K562 (cell line): ENCODE data around the gene C4orf50. TPM values are rescaled to one million over a fixed set of nuclear protein-coding genes. Genes with fewer than 3 reads are reported as not detected.

ENCODE experiments used
- ATAC-seq: fragments of 200-7000 bp; cut with Tn5 transposase; 3 replicates; pipeline ENCODE4 v1.9.1; 2020; ENCODE audit warnings: moderate library complexity
- BruUV-seq: library from RNA; stranded (reverse); fragments of 400-500 nt; replicated peaks from 2 replicates; lab custom pipeline; 2021; lab: Mats Ljungman, UMichigan
- CTCF ChIA-PET: fragments of 300-600 bp; formaldehyde crosslinking; extraction: SDS; loops from one replicate; lab custom pipeline; 2021; ENCODE audit warnings: low intra/inter-chr PET ratio; lab: Yijun Ruan, JAX
- POLR2A ChIA-PET: fragments of 300-600, 350-650 bp; sonication (Branson Sonifier 250); formaldehyde crosslinking; extraction: SDS; loops from one replicate; lab custom pipeline; 2021; ENCODE audit warnings: antibody characterized with exemption, inconsistent platforms; lab: Yijun Ruan, JAX
- DNase-seq, 4 experiments: peaks; one replicate each; pipeline versions ENCODE4 v3.0.0 to v3.0.0-alpha.2; 2011 to 2018; ENCODE audit warnings: low spot score in 3 of 4, mixed read lengths in 3 of 4; ENCODE audit errors: extremely low read depth in 1 of 4
- FAIRE-seq: peaks from 2 replicates; lab custom pipeline; 2011; peaks lifted over from hg19 to GRCh38; lab: Jason Lieb, UNC
- H2AFZ ChIP-seq: 2 replicates; pipeline ENCODE4 v1.6.0; 2011; ENCODE audit warnings: low read depth, low read length, control low read depth, inconsistent platforms
- H3K27ac ChIP-seq: fragments of 200-600 bp; 3 replicates; pipeline ENCODE4 v1.8.0; 2011; ENCODE audit warnings: low read depth, mild to moderate bottlenecking, control low read depth, inconsistent platforms, low read length, moderate library complexity, mixed read lengths; ENCODE audit errors: extremely low read depth
- H3K27me3 ChIP-seq, 2 experiments: fragments of 300-600 bp in 1 of 2; 2 replicates in 1 of 2; 3 replicates in 1 of 2; pipeline versions ENCODE4 v1.6.0 to v1.8.0; 2011; ENCODE audit warnings: inconsistent platforms in 2 of 2, low read length in 2 of 2, mild to moderate bottlenecking in 1 of 2, mixed read lengths in 1 of 2, moderate library complexity in 1 of 2; ENCODE audit not compliant: control insufficient read depth in 2 of 2, insufficient read depth in 2 of 2
- H3K36me3 ChIP-seq: fragments of 300-600 bp; 3 replicates; pipeline ENCODE4 v1.8.0; 2011; ENCODE audit warnings: mild to moderate bottlenecking, low read length, inconsistent platforms; ENCODE audit not compliant: control insufficient read depth, insufficient read depth
- H3K4me1 ChIP-seq, 2 experiments: fragments of 200-600 bp in 1 of 2; replicated peaks in 1 of 2; 2 replicates in 1 of 2; 3 replicates in 1 of 2; pipeline versions ENCODE4 v1.5.1 to v1.8.0; 2011; ENCODE audit warnings: inconsistent platforms in 2 of 2, low read length in 2 of 2, mild to moderate bottlenecking in 1 of 2, mixed read lengths in 1 of 2, moderate library complexity in 1 of 2; ENCODE audit not compliant: control insufficient read depth in 2 of 2, insufficient read depth in 2 of 2
- H3K4me2 ChIP-seq: 2 replicates; pipeline ENCODE4 v1.6.1; 2011; ENCODE audit warnings: low read length, control low read depth, inconsistent platforms, mixed read lengths; ENCODE audit not compliant: insufficient read depth
- H3K4me3 ChIP-seq: fragments of 200-600 bp; sonication (generic), shearing (Covaris generic); 2 replicates; pipeline ENCODE4 v1.5.1; 2016; ENCODE audit warnings: control low read depth, inconsistent platforms
- H3K79me2 ChIP-seq: fragments of 200-600 bp; 3 replicates; pipeline ENCODE4 v1.8.0; 2011; ENCODE audit warnings: low read length, inconsistent platforms; ENCODE audit not compliant: control insufficient read depth, insufficient read depth
- H3K9ac ChIP-seq, 2 experiments: 2 replicates each; pipeline versions ENCODE4 v1.6.0 to v1.6.1; 2011; ENCODE audit warnings: low read depth in 2 of 2, low read length in 2 of 2, control low read depth in 1 of 2, inconsistent platforms in 1 of 2, mild to moderate bottlenecking in 1 of 2, mixed read lengths in 1 of 2; ENCODE audit not compliant: insufficient read depth in 1 of 2
- H3K9me1 ChIP-seq: one replicate; pipeline ENCODE4 v1.6.0; 2011; ENCODE audit warnings: inconsistent platforms, mild to moderate bottlenecking, low read length, moderate library complexity; ENCODE audit not compliant: control insufficient read depth, insufficient read depth
- H3K9me3 ChIP-seq: replicated peaks from 2 replicates; pipeline ENCODE4 v1.5.1; 2011; ENCODE audit warnings: low read depth, low read length, inconsistent platforms; ENCODE audit not compliant: control insufficient read depth, insufficient read depth
- H4K20me1 ChIP-seq: replicated peaks from 2 replicates; pipeline ENCODE4 v1.6.1; 2011; ENCODE audit warnings: low read length, inconsistent platforms, mixed read lengths; ENCODE audit not compliant: control insufficient read depth, insufficient read depth
- CC2D1A ChIP-seq: fragments of 450-650 bp; IDR thresholded peaks from 2 replicates; pipeline ENCODE4 v1.6.1; 2017; ENCODE audit warnings: mild to moderate bottlenecking
- CEBPG ChIP-seq, 3 experiments: fragments of 200-800 bp in 1 of 3; sonication (Bioruptor generic) in 1 of 3; sonication (generic) in 1 of 3; formaldehyde crosslinking in 1 of 3; IDR thresholded peaks in 2 of 3; conservative IDR thresholded peaks in 1 of 3; 2 replicates each; pipeline versions ENCODE4 v1.6.1 to v1.8.0; 2016 to 2022; ENCODE audit warnings: missing compliant biosample characterization in 2 of 3, missing genetic modification characterization in 2 of 3, mild to moderate bottlenecking in 1 of 3, missing genetic modification reagents in 1 of 3
- FOXJ3 ChIP-seq: sonication (generic); formaldehyde crosslinking; IDR thresholded peaks from 2 replicates; pipeline ENCODE4 v1.4.0; 2020; ENCODE audit warnings: mild to moderate bottlenecking, missing genetic modification reagents
- HES1 ChIP-seq: fragments of 450-650 bp; IDR thresholded peaks from 2 replicates; pipeline ENCODE4 v1.6.1; 2016; ENCODE audit warnings: low read depth, mild to moderate bottlenecking, moderate library complexity
- KAT7 ChIP-seq: sonication (generic); formaldehyde crosslinking; IDR thresholded peaks from 2 replicates; pipeline ENCODE4 v1.8.0; 2022; ENCODE audit warnings: missing genetic modification reagents, mild to moderate bottlenecking, borderline replicate concordance
- MBD2 ChIP-seq: sonication (generic); IDR thresholded peaks from 2 replicates; pipeline ENCODE4 v1.6.1; 2016; ENCODE audit warnings: low read depth, borderline replicate concordance
- RBM25 ChIP-seq: fragments of 200-400 bp; formaldehyde crosslinking; IDR thresholded peaks from 2 replicates; pipeline ENCODE4 v1.6.1; 2018; ENCODE audit warnings: low read length, low read depth, moderate library complexity; ENCODE audit not compliant: severe bottlenecking
- SIX5 ChIP-seq, 2 experiments: IDR thresholded peaks; 2 replicates each; pipeline ENCODE4 v1.6.1; 2011; ENCODE audit warnings: low read length in 2 of 2, borderline replicate concordance in 1 of 2, low read depth in 1 of 2, mild to moderate bottlenecking in 1 of 2, moderate library complexity in 1 of 2; ENCODE audit not compliant: insufficient read depth in 1 of 2
- ZNF668 ChIP-seq: fragments of 250-450 bp; sonication (Bioruptor Pico); IDR thresholded peaks from 2 replicates; pipeline ENCODE4 v1.8.0; 2022; ENCODE audit warnings: mild to moderate bottlenecking, inconsistent platforms
- ZSCAN29 ChIP-seq: fragments of 450-650 bp; IDR thresholded peaks from 2 replicates; pipeline ENCODE4 v1.6.1; 2017
- WGBS: fragments of 100-300 bp; shearing (Covaris generic); methylation state at CpG from one replicate; pipeline ENCODE4 v1.1.6; 2016; ENCODE audit warnings: low coverage, mixed read lengths; ENCODE audit not compliant: insufficient coverage; ENCODE audit errors: missing lambda C conversion rate; 5-methylcytosine and 5-hydroxymethylcytosine counted together
- in situ Hi-C: fragments of 300-500 bp; cut with MboI; formaldehyde crosslinking; loops from 4 replicates; pipeline ENCODE4 v1.15.0; 2018; ENCODE audit warnings: inconsistent platforms, mixed read lengths
- intact Hi-C: fragments of 100-400 bp; cut with micrococcal nuclease; formaldehyde crosslinking; loops from 2 replicates; pipeline ENCODE4 v1.14.2; 2022
- polyA plus RNA-seq, 8 experiments: library from polyadenylated mRNA; depleted of rRNA in 4 of 8; stranded (reverse) in 5 of 8; unstranded in 3 of 8; fragments of >200 nt; fragmentation: Nextera tagmentation in 2 of 8; fragmentation: Illumina TruSeq in 1 of 8; extraction: Ambion mirVana in 2 of 8; extraction: Trizol in 1 of 8; gene quantifications; 2 replicates each; pipeline versions ENCODE4 v1.2.1 to v1.2.3, GENCODE V29; 2011 to 2014; ENCODE audit warnings: inconsistent platforms in 1 of 8, missing spikeins in 1 of 8
- total RNA-seq, 7 experiments: library from RNA; depleted of rRNA in 6 of 7; stranded (reverse); fragments of >200 nt in 6 of 7; fragmentation: Illumina TruSeq in 2 of 7; extraction: Trizol in 2 of 7; gene quantifications; 2 replicates each; pipeline versions ENCODE4 v1.2.1 to v1.2.3, GENCODE V29; 2011 to 2021; ENCODE audit warnings: low replicate concordance in 1 of 7

The C4orf50 gene
- total and polyA plus RNA-seq, 9 of the 15 experiments (the other 6 are each of a cell fraction or from before 2014, with no cell fraction given): not detected

- Histone ChIP-seq H3K9ac (no peak overlapping the region), H3K9me1 (no peaks in the 10 kb centered on the region), H3K9me3 (no peaks in the 10 kb centered on the region), H3K4me2 (no peak overlapping the region), H3K4me1 (no peaks in the 10 kb centered on the region), H3K27me3 (peaks cover 0 to 7% of the 10 kb centered on the region in 2 experiments; a peak in 1 of 5 replicates), H4K20me1 (no peaks in the 10 kb centered on the region), H3K79me2 (no peaks in the 10 kb centered on the region), H3K27ac (no peak overlapping the region), H3K36me3 (no peaks in the 10 kb centered on the region), H3K4me3 (no peak overlapping the region), H2AFZ (no peak overlapping the region)
- DNase-seq: no peak
- intact Hi-C loops: no loop called here
- ATAC-seq: no peak
- BruUV-seq: no TSS peak
- FAIRE-seq: no peak
- WGBS: 2% methylated on average over 8 of the region's 8 CpGs
- in situ Hi-C loops: no loop called here
- CTCF ChIA-PET: no interaction called here
- POLR2A ChIA-PET: interaction anchor here (1.1 kb wide), 1 partner anchor 9 kb away, joined by 3 read pairs; no protein-coding TSS in a partner anchor
- TF ChIP-seq KAT7 (CRISPR knock-in tag): no peak
- TF ChIP-seq HES1: no peak
- TF ChIP-seq CC2D1A: no peak
- no peak for TF ChIP-seq SIX5 (IDR thresholded peaks at IDR 0.05; ENCODE audit: borderline replicate concordance in 1 of 2, insufficient read depth in 1 of 2, low read depth in 1 of 2, low read length in 2 of 2)
- TF ChIP-seq ZSCAN29: no peak
- no peak for TF ChIP-seq RBM25
- no peak for TF ChIP-seq FOXJ3
- TF ChIP-seq MBD2: no peak
- TF ChIP-seq CEBPG (CRISPR knock-in tag; IDR thresholded peaks at IDR 0.05): no peak
- TF ChIP-seq CEBPG (tag; conservative IDR thresholded peaks at IDR 0.05 in 1 of 2, IDR thresholded peaks at IDR 0.05 in 1 of 2): no peak
- no peak for TF ChIP-seq ZNF668 (CRISPR knock-in tag)
These were observed 99.8 kb downstream of the C4orf50 start for GRCh38 chr4:5918331-5918985.
